ENCODE results near the gene MED12L. TPM values are rescaled to one million over a fixed set of nuclear protein-coding genes. Genes with fewer than 3 reads are reported as not detected.

MED12L gene
- total RNA-seq, 2 donors from 2014 or later, result 4.4 to 5.8 TPM

- ATAC-seq (replicated peaks in 1 of 2) (no peak), DNase-seq (no peak)
- Mint-ChIP-seq H3K36me3 (ENCODE audit: insufficient read depth in 2 of 2) (no peaks in the 10 kb centered on the region), H3K4me1 (ENCODE audit: low read depth) (peaks cover 37% of the 10 kb centered on the region), H3K9me3 (no peaks in the 10 kb centered on the region), H3K27ac (peak overlapping the region; percentile 97), H3K27me3 (ENCODE audit: low read depth) (peaks cover 6% of the 10 kb centered on the region), H3K4me3 (peak overlapping the region; percentile 25 to 88)
These were observed 229.7 kb downstream of the MED12L start for GRCh38 chr3:151315136-151315535.

- no peaks in the 10 kb centered on the region for H3K9me3 Mint-ChIP-seq
- no peak for DNase-seq
- peak overlapping the region; percentile 60 to 88 for H3K4me3 Mint-ChIP-seq
- H3K27me3 Mint-ChIP-seq (ENCODE audit: low read depth), result peaks cover 6% of the 10 kb centered on the region
- no peak for ATAC-seq (replicated peaks in 1 of 2)
- peaks cover 44% of the 10 kb centered on the region for H3K4me1 Mint-ChIP-seq (ENCODE audit: low read depth)
- peak overlapping the region; percentile 97 for H3K27ac Mint-ChIP-seq
- H3K36me3 Mint-ChIP-seq (ENCODE audit: insufficient read depth in 2 of 2), result no peaks in the 10 kb centered on the region
These were observed 230.4 kb downstream of the MED12L start for GRCh38 chr3:151315846-151316245.

GRCh38 chr3:151316267-151316991, 231.0 kb downstream of the MED12L start, which contains the start of gene GPR87:
Gene GPR87 (minus strand): TSS chr3:151316820. CDS start chr3:151300100, 16,720 bp downstream.
- H3K36me3 Mint-ChIP-seq (ENCODE audit: insufficient read depth in 2 of 2), result no peaks in the 10 kb centered on the region
- H3K4me1 Mint-ChIP-seq (ENCODE audit: low read depth), result peaks cover 48% of the 10 kb centered on the region
- DNase-seq, result peak; percentile 50 to 56
- no peaks in the 10 kb centered on the region for H3K9me3 Mint-ChIP-seq
- peak within 1 kb of the TSS; percentile 97 for H3K27ac Mint-ChIP-seq
- peak within 1 kb of the TSS; percentile 60 to 88 for H3K4me3 Mint-ChIP-seq
- peaks cover 6% of the 10 kb centered on the region for H3K27me3 Mint-ChIP-seq (ENCODE audit: low read depth)
- ATAC-seq (replicated peaks in 1 of 2), result peak; percentile 82 to 85

- no peak for ATAC-seq (replicated peaks in 1 of 2)
- H3K4me3 Mint-ChIP-seq, result peak overlapping the region in 1 of 2 donors; percentile 54
These were observed 232.8 kb downstream of the MED12L start for GRCh38 chr3:151318313-151318712.

DNA sequence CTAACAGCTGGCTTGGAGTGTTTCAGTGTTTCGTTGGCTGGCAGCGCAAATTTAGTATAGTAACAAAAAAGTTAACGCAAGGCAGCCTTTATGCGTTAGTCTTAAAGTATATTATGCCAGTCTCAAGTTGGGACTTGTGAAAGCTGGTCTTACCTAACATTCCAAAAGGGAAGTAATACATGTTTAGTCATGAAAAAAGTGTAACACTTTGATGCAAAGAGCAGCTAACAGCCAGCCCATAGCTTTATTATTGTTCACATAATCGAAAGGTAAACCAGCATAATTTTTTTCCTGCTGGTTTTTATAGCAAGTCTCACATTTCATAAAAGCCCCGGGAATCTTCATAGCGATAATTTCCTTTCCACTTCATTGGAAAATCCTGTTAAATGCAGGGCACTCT, 233.5 kb downstream of the MED12L start:
- Mint-ChIP-seq H3K36me3 (ENCODE audit: insufficient read depth in 2 of 2) (peaks cover 0 to 6% of the 10 kb centered on the region in 2 donors), H3K4me1 (ENCODE audit: low read depth) (peaks cover 62% of the 10 kb centered on the region), H3K9me3 (peaks cover 1 to 4% of the 10 kb centered on the region in 2 donors), H3K27me3 (ENCODE audit: low read depth) (peaks cover 19% of the 10 kb centered on the region), H3K27ac (peak overlapping the region; percentile 90), H3K4me3 (no peak overlapping the region)
- ATAC-seq (replicated peaks in 1 of 2) (no peak), DNase-seq (no peak)

More at GRCh38 chr3:151318313-151318712, 232.8 kb downstream of the MED12L start:
- Mint-ChIP-seq H3K36me3 (ENCODE audit: insufficient read depth in 2 of 2) (peaks cover 0 to 6% of the 10 kb centered on the region in 2 donors), H3K27ac (peak overlapping the region; percentile 56), H3K4me1 (ENCODE audit: low read depth) (peaks cover 55% of the 10 kb centered on the region), H3K9me3 (peaks cover 0 to 2% of the 10 kb centered on the region in 2 donors), H3K27me3 (ENCODE audit: low read depth) (peaks cover 12% of the 10 kb centered on the region)
- DNase-seq, result no peak

DNA sequence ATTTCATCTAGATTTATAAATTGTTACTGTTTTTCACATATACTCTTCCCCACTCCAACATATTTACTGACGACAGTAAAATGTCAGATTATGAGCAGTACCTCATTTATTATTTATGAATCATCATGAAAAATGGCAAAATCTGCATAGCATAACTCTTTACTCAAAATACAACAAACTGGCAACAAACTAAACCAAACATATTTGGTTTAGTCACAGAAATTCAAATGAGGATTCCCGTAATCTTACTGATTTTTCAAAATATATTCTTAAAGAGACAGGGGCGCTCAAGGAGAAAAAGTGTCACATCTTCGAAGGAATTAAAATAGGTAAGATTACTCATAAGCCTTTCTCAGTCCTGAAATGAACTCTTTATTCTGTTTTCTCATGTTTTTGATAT, 234.2 kb downstream of the MED12L start:
- H3K36me3 Mint-ChIP-seq (ENCODE audit: insufficient read depth in 2 of 2), result peaks cover 0 to 6% of the 10 kb centered on the region in 2 donors
- peaks cover 1 to 4% of the 10 kb centered on the region in 2 donors for H3K9me3 Mint-ChIP-seq
- peaks cover 22% of the 10 kb centered on the region for H3K27me3 Mint-ChIP-seq (ENCODE audit: low read depth)
- DNase-seq (no peak), ATAC-seq (replicated peaks in 1 of 2) (no peak)
- H3K27ac Mint-ChIP-seq, result peak overlapping the region; percentile 90
- peaks cover 65% of the 10 kb centered on the region for H3K4me1 Mint-ChIP-seq (ENCODE audit: low read depth)
- peak overlapping the region; percentile 35 to 64 for H3K4me3 Mint-ChIP-seq

- H3K4me3 Mint-ChIP-seq, result peak overlapping the region in 1 of 2 donors; percentile 64
- peaks cover 0 to 6% of the 10 kb centered on the region in 2 donors for H3K36me3 Mint-ChIP-seq (ENCODE audit: insufficient read depth in 2 of 2)
- no peak for DNase-seq
- H3K4me1 Mint-ChIP-seq (ENCODE audit: low read depth), result peaks cover 61% of the 10 kb centered on the region
- peaks cover 18% of the 10 kb centered on the region for H3K27me3 Mint-ChIP-seq (ENCODE audit: low read depth)
- H3K27ac Mint-ChIP-seq, result peak overlapping the region; percentile 90
- H3K9me3 Mint-ChIP-seq, result peaks cover 1 to 4% of the 10 kb centered on the region in 2 donors
- ATAC-seq (replicated peaks in 1 of 2), result no peak
These were observed 234.7 kb downstream of the MED12L start for GRCh38 chr3:151320131-151320530.

DNA sequence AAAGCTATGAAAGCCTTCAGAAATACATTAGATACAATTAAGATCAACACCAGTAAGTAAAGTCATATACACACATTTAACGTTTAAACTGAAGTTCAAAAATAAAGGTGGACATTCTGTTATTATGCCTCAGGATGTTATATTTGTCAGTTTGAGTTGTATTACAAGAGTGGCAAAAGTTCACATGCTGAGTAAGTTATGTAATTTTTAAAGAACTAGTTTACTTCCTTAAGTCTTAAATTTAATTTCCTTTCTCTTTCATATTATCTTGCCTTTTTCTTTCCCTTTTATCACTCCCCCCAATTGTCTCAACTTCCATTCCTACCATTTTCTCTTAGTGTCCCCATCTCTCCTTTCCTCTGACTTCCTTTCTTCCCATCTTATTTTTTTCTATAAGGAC, 236.1 kb downstream of the MED12L start:
- peak overlapping the region; percentile 72 for H3K27ac Mint-ChIP-seq
- ATAC-seq (replicated peaks in 1 of 2) (no peak), DNase-seq (no peak)
- peaks cover 47% of the 10 kb centered on the region for H3K4me1 Mint-ChIP-seq (ENCODE audit: low read depth)
- H3K4me3 Mint-ChIP-seq, result peak overlapping the region in 1 of 2 donors; percentile 46
- H3K27me3 Mint-ChIP-seq (ENCODE audit: low read depth), result peaks cover 23% of the 10 kb centered on the region
- H3K9me3 Mint-ChIP-seq, result peaks cover 1 to 4% of the 10 kb centered on the region in 2 donors
- H3K36me3 Mint-ChIP-seq (ENCODE audit: insufficient read depth in 2 of 2), result peaks cover 0 to 6% of the 10 kb centered on the region in 2 donors

DNA sequence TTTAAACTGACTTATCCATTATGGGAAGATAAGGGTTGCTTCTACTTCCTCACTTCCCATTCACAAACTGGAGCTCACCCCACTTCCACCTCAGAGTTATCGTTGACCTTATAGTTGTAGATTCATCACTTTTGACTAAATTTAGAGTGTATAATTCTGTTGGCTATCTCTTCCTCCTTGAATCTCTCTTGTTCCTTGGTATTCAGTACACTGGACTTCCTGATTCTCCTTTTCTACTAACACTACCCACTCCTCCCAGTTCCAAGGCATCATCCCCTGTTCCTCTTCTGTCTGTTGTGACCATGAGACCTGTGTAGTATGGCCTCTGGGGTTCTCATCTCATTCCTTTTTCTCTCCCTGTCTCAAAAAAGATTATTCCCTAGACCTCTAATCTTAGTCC, 237.0 kb downstream of the MED12L start:
- H3K4me1 Mint-ChIP-seq (ENCODE audit: low read depth), result peaks cover 46% of the 10 kb centered on the region
- no peak overlapping the region for H3K4me3 Mint-ChIP-seq

DNA sequence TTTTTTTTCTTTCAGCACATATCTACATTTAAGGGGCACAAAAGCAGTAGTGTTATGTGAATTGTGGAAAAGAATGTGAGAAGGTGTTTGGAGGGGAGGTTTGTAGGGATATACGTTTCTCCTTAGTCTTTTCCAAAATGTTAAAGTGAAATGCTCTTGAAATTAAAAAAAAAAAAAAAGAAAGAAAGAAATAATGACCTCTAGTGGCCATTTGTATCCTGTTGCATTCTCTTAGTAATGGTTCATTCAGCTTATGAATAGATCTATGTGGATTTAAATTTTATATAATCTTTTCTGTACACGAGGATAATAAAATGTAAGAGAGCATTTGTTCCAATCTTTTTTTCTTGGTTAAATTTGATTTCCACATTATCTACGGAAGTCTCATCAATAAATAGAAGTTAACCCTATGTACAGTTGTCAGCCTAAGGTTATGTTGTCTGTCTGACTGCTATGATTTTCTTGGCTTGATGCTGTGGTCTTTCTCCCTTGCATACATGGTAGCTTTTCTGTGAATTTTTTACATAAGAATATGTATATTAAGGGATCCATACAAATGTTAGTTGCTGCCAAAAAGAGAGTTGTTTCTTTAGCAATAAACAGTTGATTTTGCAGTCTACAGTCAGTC, 242.2 kb downstream of the MED12L start:
- H3K36me3 Mint-ChIP-seq (ENCODE audit: insufficient read depth in 2 of 2), result peaks cover 0 to 3% of the 10 kb centered on the region in 2 donors
- H3K27me3 Mint-ChIP-seq (ENCODE audit: low read depth), result peaks cover 39% of the 10 kb centered on the region
- peaks cover 1 to 4% of the 10 kb centered on the region in 2 donors for H3K9me3 Mint-ChIP-seq
- H3K4me3 Mint-ChIP-seq, result peak overlapping the region in 1 of 2 donors; percentile 63
- no peak overlapping the region for H3K27ac Mint-ChIP-seq
- ATAC-seq (replicated peaks in 1 of 2) (no peak), DNase-seq (no peak)
- peaks cover 28% of the 10 kb centered on the region for H3K4me1 Mint-ChIP-seq (ENCODE audit: low read depth)

More for the DNA sequence above, 237.0 kb downstream of the MED12L start:
- ATAC-seq (replicated peaks in 1 of 2) (no peak), DNase-seq (no peak)
- H3K27me3 Mint-ChIP-seq (ENCODE audit: low read depth), result peaks cover 26% of the 10 kb centered on the region
- H3K9me3 Mint-ChIP-seq, result peaks cover 1 to 4% of the 10 kb centered on the region in 2 donors
- H3K27ac Mint-ChIP-seq, result no peak overlapping the region
- peaks cover 0 to 6% of the 10 kb centered on the region in 2 donors for H3K36me3 Mint-ChIP-seq (ENCODE audit: insufficient read depth in 2 of 2)

DNA sequence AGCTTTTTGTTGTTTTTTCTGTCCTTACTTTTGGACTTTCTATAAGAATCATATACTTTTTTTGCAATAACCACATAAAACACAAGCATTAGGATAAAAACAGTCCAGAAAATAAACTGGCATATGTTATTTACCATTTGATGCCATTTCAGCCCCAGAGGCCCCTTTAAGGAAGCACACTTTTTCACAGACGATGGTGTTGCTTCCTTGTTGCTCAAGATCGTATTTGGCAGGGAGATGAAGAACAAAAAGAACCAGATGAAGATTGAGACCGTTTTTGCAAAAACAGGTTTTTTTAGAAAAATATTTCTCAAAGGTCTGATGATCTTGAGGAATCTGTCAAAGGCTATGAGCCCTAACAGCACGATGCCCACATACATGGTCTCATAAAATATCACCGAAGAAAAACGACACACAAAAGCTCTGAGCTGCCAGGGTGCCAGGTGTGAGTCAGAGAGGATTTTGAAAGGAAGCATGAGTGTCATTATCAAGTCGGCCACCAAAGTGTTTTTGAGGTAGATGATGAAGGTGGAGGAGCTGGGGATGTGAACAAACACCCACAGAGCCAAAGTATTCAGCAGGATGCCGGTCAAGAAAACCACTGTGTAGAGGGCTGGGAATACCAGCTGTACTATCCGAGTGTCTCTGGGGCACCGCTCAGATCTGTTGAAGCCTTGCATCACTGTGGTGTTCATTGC, 243.0 kb downstream of the MED12L start:
- no peaks in the 10 kb centered on the region for H3K36me3 Mint-ChIP-seq (ENCODE audit: insufficient read depth in 2 of 2)
- DNase-seq (peak; percentile 30 to 40), ATAC-seq (replicated peaks in 1 of 2) (peak; percentile 81 to 87)
- peaks cover 1% of the 10 kb centered on the region in 2 donors for H3K9me3 Mint-ChIP-seq
- H3K4me1 Mint-ChIP-seq (ENCODE audit: low read depth), result peaks cover 26% of the 10 kb centered on the region
- peaks cover 31% of the 10 kb centered on the region for H3K27me3 Mint-ChIP-seq (ENCODE audit: low read depth)
- peak overlapping the region; percentile 54 to 63 for H3K4me3 Mint-ChIP-seq
- H3K27ac Mint-ChIP-seq, result no peak overlapping the region

DNA sequence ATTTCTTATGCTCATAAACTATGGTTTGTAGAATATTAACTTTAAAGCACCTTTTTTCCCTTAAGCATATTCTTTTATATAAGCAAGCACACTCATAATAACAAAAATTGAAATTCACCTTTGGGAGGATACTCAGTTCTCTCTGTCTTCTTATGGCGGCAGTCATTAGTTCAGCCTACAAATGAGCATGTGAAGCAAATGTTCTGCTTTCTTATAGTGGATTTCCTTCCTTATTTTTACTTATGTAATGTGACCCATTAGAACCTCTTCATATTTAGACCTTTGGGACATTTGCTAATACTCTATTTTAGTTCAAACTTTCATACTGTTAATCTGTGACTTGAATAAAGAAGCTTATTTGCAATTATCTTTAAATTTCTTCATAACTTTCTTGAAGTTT, 243.9 kb downstream of the MED12L start, which contains the start of gene P2RY13:
Gene P2RY13 (minus strand): TSS at position 187 of the 400 bp plus-strand sequence. CDS start 21 bp downstream, at position 166.
- no peaks in the 10 kb centered on the region for H3K36me3 Mint-ChIP-seq (ENCODE audit: insufficient read depth in 2 of 2)
- H3K4me1 Mint-ChIP-seq (ENCODE audit: low read depth), result peaks cover 17% of the 10 kb centered on the region
- H3K27me3 Mint-ChIP-seq (ENCODE audit: low read depth), result peaks cover 23% of the 10 kb centered on the region
- H3K27ac Mint-ChIP-seq, result no peak within 1 kb of the TSS
- DNase-seq, result no peak
- no peak for ATAC-seq (replicated peaks in 1 of 2)
- H3K9me3 Mint-ChIP-seq, result no peaks in the 10 kb centered on the region
- peak within 1 kb of the TSS; percentile 54 to 63 for H3K4me3 Mint-ChIP-seq

All from activated T-cell treated with anti-CD3 and anti-CD28 coated beads, Interleukin-2, amount 50 U/mL, for 72 hours (primary cell).